SH-SY5Y (cell line): ENCODE data around the gene LRRC4C.

Source experiments
- GATA2 ChIP-seq: IDR thresholded peaks from 2 replicates; pipeline ENCODE4 v1.6.1; 2011; ENCODE audit warnings: mild to moderate bottlenecking, low read depth, low read length
- GATA3 ChIP-seq: IDR thresholded peaks from 2 replicates; pipeline ENCODE4 v1.6.1; 2011; ENCODE audit warnings: low read depth, mild to moderate bottlenecking, low read length, moderate library complexity

GRCh38 chr11:41113160-41113559, 346.3 kb downstream of the LRRC4C start:
- TF ChIP-seq GATA2 (no peak), GATA3 (no peak)
